Smooth muscle cell (in vitro differentiated cells): Measurements from ENCODE around the gene DET1. TPM values are rescaled to one million over a fixed set of nuclear protein-coding genes. Genes with fewer than 3 reads are reported as not detected.

Experiments
- DNase-seq: peaks from one replicate; lab custom pipeline; 2025; ENCODE audit not compliant: unreplicated experiment; lab: John Stamatoyannopoulos, UW
- H2AFZ ChIP-seq: fragments of 200-600 bp; sonication (generic); 2 replicates; pipeline ENCODE4 v1.6.0; 2016; ENCODE audit warnings: antibody characterized with exemption, low read depth, mild to moderate bottlenecking
- H3F3A ChIP-seq: fragments of 200-600 bp; sonication (generic); 2 replicates; pipeline ENCODE4 v1.6.0; 2017; ENCODE audit warnings: antibody characterized with exemption, low read depth
- H3K27ac ChIP-seq: fragments of 200-600 bp; sonication (generic); 2 replicates; pipeline ENCODE4 v1.5.1; 2016; ENCODE audit warnings: low read depth, mild to moderate bottlenecking
- H3K27me3 ChIP-seq: fragments of 200-600 bp; sonication (generic); 2 replicates; pipeline ENCODE4 v1.6.1; 2016; ENCODE audit warnings: low read depth, mild to moderate bottlenecking
- H3K36me3 ChIP-seq: fragments of 200-600 bp; sonication (generic); 2 replicates; pipeline ENCODE4 v1.5.1; 2016; ENCODE audit warnings: low read depth
- H3K4me1 ChIP-seq: fragments of 200-600 bp; sonication (generic); 2 replicates; pipeline ENCODE4 v1.5.1; 2016; ENCODE audit warnings: low read depth
- H3K4me2 ChIP-seq: fragments of 200-600 bp; sonication (generic); 2 replicates; pipeline ENCODE4 v1.6.0; 2016; ENCODE audit warnings: mild to moderate bottlenecking
- H3K4me3 ChIP-seq: fragments of 200-600 bp; sonication (generic); 2 replicates; pipeline ENCODE4 v1.5.1; 2016; ENCODE audit warnings: mild to moderate bottlenecking
- H3K79me2 ChIP-seq: fragments of 200-600 bp; sonication (generic); 2 replicates; pipeline ENCODE4 v1.6.0; 2016; ENCODE audit warnings: low read depth, mild to moderate bottlenecking
- H3K9ac ChIP-seq: fragments of 200-600 bp; sonication (generic); 2 replicates; pipeline ENCODE4 v1.6.0; 2016; ENCODE audit warnings: low read depth
- H3K9me3 ChIP-seq: fragments of 200-600 bp; sonication (generic); replicated peaks from 2 replicates; pipeline ENCODE4 v1.5.1; 2016; ENCODE audit warnings: low read depth
- H4K20me1 ChIP-seq: fragments of 200-600 bp; sonication (generic); 2 replicates; pipeline ENCODE4 v1.6.0; 2016; ENCODE audit warnings: low read depth
- CTCF ChIP-seq: fragments of 200-600 bp; sonication (generic); IDR thresholded peaks from 2 replicates; pipeline ENCODE4 v1.5.1; 2017; ENCODE audit warnings: borderline replicate concordance, mild to moderate bottlenecking, antibody characterized with exemption; ENCODE audit not compliant: insufficient read depth, poor library complexity, severe bottlenecking
- WGBS: methylation state at CpG from one replicate; pipeline ENCODE4 v1.1.7; 2016; ENCODE audit warnings: low lambda C conversion rate; 5-methylcytosine and 5-hydroxymethylcytosine counted together
- polyA plus RNA-seq: library from polyadenylated mRNA; unstranded; fragments of >200 nt; fragmentation: Nextera tagmentation; extraction: Ambion mirVana; gene quantifications from 2 replicates; pipeline ENCODE4 v1.2.1, GENCODE V29; 2016
- total RNA-seq: library from RNA; depleted of rRNA; stranded (reverse); fragments of >200 nt; gene quantifications from 2 replicates; pipeline ENCODE4 v1.2.3, GENCODE V29; 2014

The DET1 gene
- total and polyA plus RNA-seq, 2 experiments from 2014 or later: 4.3 to 6.0 TPM

GRCh38 chr15:88586401-88587162, 40.1 kb upstream of the DET1 start:
- no peak overlapping the region for H2AFZ ChIP-seq
- H3K27me3 ChIP-seq: no peaks in the 10 kb centered on the region
- no peak overlapping the region for H3K4me3 ChIP-seq
- H3K9ac ChIP-seq: no peak overlapping the region
- no peak for TF ChIP-seq CTCF
- no peaks in the 10 kb centered on the region for H3K79me2 ChIP-seq
- WGBS: 19% methylated on average over 4 of the region's 4 CpGs
- no peaks in the 10 kb centered on the region for H3K36me3 ChIP-seq
- H3F3A ChIP-seq: no peaks in the 10 kb centered on the region
- no peaks in the 10 kb centered on the region for H4K20me1 ChIP-seq
- no peak overlapping the region for H3K4me2 ChIP-seq
- H3K27ac ChIP-seq: no peak overlapping the region
- no peak for DNase-seq
- no peaks in the 10 kb centered on the region for H3K4me1 ChIP-seq
- no peaks in the 10 kb centered on the region for H3K9me3 ChIP-seq

GRCh38 chr15:88580532-88580931, 34.1 kb upstream of the DET1 start:
- Histone ChIP-seq H3K27ac (no peak overlapping the region), H3F3A (no peaks in the 10 kb centered on the region), H3K27me3 (no peaks in the 10 kb centered on the region), H3K79me2 (no peaks in the 10 kb centered on the region), H3K4me3 (no peak overlapping the region), H3K4me2 (no peak overlapping the region), H3K9me3 (no peaks in the 10 kb centered on the region), H3K4me1 (no peaks in the 10 kb centered on the region), H3K9ac (no peak overlapping the region), H4K20me1 (no peaks in the 10 kb centered on the region), H3K36me3 (no peaks in the 10 kb centered on the region), H2AFZ (no peak overlapping the region)
- TF ChIP-seq CTCF: no peak
- WGBS: 94% methylated on average over 4 of the region's 4 CpGs
- no peak for DNase-seq

GRCh38 chr15:88579322-88579721, 32.8 kb upstream of the DET1 start:
- no peak for TF ChIP-seq CTCF
- H3K4me2 ChIP-seq: no peak overlapping the region
- 87% methylated on average over 3 of the region's 3 CpGs for WGBS

GRCh38 chr15:88574655-88575054, 28.2 kb upstream of the DET1 start:
- H3K4me1 ChIP-seq: peaks cover 9% of the 10 kb centered on the region
- no peak overlapping the region for H3K9ac ChIP-seq
- no peaks in the 10 kb centered on the region for H4K20me1 ChIP-seq
- H2AFZ ChIP-seq: no peak overlapping the region
- no peaks in the 10 kb centered on the region for H3K36me3 ChIP-seq
- H3K4me3 ChIP-seq: no peak overlapping the region
- WGBS: 67% methylated on average over 7 of the region's 7 CpGs
- H3F3A ChIP-seq: no peaks in the 10 kb centered on the region
- DNase-seq: no peak
- no peaks in the 10 kb centered on the region for H3K27me3 ChIP-seq
- H3K4me2 ChIP-seq: no peak overlapping the region
- H3K79me2 ChIP-seq: no peaks in the 10 kb centered on the region
- no peak overlapping the region for H3K27ac ChIP-seq
- TF ChIP-seq CTCF: no peak
- no peaks in the 10 kb centered on the region for H3K9me3 ChIP-seq

More at GRCh38 chr15:88579322-88579721, 32.8 kb upstream of the DET1 start:
- Histone ChIP-seq H4K20me1 (no peaks in the 10 kb centered on the region), H3K27ac (no peak overlapping the region), H2AFZ (no peak overlapping the region), H3F3A (no peaks in the 10 kb centered on the region), H3K27me3 (no peaks in the 10 kb centered on the region), H3K9ac (no peak overlapping the region), H3K9me3 (no peaks in the 10 kb centered on the region), H3K79me2 (no peaks in the 10 kb centered on the region), H3K36me3 (no peaks in the 10 kb centered on the region), H3K4me3 (no peak overlapping the region), H3K4me1 (peaks cover 8% of the 10 kb centered on the region)
- DNase-seq: no peak
